ENCODE data around the gene MRPL14.
"Not testable (repeated sequence)": the region's sequence is repeated elsewhere in the genome, so short reads cannot be mapped to it uniquely, and the experiment has no call there.

GRCh38 chr6:44095243-44095623, 32.0 kb downstream of the MRPL14 start:
- not testable (repeated sequence) for TF ChIP-seq CTCF (optimal IDR thresholded peaks at IDR 0.05 in 1 of 3, IDR thresholded peaks at IDR 0.05 in 1 of 3, conservative IDR thresholded peaks at IDR 0.05 in 1 of 3; ENCODE audit: extremely low read depth in 1 of 3, insufficient read depth in 2 of 3, low read length in 3 of 3); EZH2 (IDR thresholded peaks at IDR 0.05; ENCODE audit: low read length)
